NCI-H2196 treated with DMSO at 0.1 percent for 48 hours (cell line): ENCODE results near the gene HES6.
A peak's percentile ranks its signal among the peaks of the same experiment; 100 is the strongest.

Source experiments
- DNase-seq: peaks from one replicate; lab custom pipeline; 2025; ENCODE audit not compliant: unreplicated experiment; lab: John Stamatoyannopoulos, UW

Gene HES6

DNA sequence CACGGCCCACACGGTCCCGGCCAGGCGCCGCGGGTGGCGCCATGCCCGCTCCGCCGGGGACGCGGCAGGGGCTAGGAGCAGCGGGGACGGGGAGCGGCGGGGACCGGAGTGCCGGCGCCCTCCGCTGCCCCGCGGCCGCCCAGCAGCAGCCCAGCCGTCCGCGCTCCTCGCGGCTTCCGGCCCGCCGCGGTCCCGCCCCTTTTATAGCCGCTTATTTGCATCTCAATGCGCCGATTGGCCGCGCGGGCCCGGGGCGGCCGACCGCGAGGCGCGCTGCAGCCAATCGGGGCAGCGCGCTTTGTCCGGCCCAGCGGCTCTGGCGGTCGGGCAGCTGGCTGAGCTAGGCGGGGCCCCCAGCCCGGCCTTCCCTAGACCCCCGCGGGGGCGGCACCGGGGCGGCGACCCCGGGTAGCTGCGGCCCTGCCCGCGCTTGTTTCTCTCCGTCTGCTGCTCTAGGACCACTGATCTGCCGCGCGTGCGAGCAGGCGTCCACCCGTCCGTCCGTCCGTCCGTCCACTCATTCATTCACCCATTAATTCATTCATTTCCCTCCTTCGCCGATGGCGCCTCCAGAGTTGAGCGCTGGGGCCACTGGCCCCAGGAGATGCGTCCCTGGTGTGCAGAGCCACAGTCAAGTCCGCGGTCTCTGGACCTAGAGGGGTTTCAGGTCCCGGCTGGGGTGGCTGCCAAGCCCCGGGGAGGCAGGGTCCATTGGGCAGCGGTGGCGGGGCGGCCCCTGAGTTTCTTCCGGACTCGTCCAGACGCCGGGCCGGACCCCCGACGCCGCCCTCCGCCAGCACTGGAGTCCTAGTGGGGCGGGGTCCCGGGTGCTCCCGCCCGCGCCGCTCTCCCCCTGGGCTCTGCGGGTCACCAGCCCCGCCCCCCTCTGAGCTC, at the start of gene HES6:
Gene HES6, minus strand, starts transcription at position 176 of the 894 bp plus-strand sequence. Its CDS starts 133 bp downstream, at position 43.
- peak; percentile 92 for DNase-seq

- no peak for DNase-seq
These were observed 49.7 kb upstream of the HES6 start for GRCh38 chr2:238289574-238289973.

GRCh38 chr2:238288650-238289573, 49.1 kb upstream of the HES6 start:
- DNase-seq, result peak; percentile 94

GRCh38 chr2:238287737-238288649, 48.2 kb upstream of the HES6 start, which contains the start of gene PER2:
TSS of gene PER2 (minus strand) at chr2:238288610. CDS start at chr2:238277936, 10,674 bp downstream.
- DNase-seq, result no peak

- no peak for DNase-seq
These were observed 47.3 kb upstream of the HES6 start for GRCh38 chr2:238286987-238287736.

DNA sequence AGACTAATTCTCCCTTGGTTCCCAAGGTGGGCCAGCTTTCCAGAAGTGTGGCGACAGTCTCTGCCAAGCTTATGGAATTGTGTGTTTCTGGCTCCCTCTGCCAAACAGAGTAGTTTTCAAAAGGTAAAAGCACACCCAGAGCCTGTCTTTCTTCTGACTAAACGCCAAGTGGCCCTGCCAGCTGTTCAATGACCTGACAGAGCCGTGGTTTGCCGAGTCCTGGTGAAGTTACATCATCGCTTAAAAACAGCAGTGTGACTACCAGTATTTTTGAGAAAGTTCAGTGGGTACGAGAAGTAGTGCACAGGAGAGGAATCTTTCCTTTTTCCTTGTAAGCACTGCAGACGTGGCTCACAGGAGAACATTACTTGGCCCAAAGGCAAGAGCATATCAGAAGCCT, 46.7 kb upstream of the HES6 start:
- DNase-seq, result peak; percentile 53

DNA sequence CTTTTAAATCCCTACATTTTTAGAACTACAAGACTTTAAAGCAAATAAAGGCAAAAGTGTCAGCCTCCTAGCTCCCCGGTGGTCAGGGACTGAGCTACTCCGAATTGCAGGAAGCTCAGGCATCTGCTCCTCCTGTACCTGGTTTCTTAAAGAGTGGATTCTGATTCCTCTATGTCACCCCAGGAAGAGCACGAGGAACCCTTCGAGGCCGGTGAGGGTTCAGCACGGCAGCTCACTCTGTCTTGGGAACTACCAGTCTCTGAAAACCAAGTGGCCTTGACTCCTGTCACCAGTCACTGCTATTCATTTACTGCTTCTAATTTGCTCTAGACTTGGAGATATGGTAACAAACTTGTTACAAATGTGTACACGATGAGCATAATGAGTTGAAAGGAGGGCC, 46.3 kb upstream of the HES6 start:
- DNase-seq, result no peak

- DNase-seq, result peak; percentile 80
These were observed 45.8 kb upstream of the HES6 start for GRCh38 chr2:238285653-238286082.

DNA sequence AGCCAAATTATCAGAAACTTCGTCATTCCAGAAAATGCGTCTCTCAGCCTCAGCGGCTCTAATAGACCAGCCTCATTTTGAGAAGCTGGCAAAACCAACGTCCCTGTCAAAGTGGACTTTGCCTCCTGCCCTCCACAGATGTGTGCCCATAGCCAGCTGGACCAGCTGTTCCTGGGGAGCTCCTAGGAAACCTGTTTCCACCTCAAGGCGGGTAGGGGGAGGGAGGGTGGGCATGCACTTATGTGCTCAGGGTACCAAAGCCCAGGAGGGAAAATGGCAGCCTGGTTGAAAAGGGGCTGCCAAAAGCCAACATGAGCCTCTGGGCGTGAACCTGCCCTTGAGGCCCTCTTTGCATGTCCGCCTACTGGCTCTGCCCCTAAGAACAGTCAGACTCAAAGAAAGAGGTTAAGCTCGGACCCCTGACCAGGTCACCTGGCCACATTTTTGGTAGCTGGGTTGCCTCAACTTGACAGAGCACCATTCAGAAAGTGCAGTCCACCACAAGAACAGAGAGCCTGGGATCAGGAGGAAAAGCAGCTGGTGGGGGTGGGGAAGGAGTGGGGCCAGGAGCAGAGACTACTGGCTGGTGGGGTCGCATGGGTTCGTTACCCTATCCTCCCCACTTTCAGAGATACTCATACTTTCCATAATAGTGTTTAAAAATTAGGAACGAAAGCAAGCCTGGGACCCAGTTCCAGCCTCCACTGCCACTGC, 45.1 kb upstream of the HES6 start:
- DNase-seq, result no peak

- no peak for DNase-seq
These were observed 43.3 kb upstream of the HES6 start for GRCh38 chr2:238282861-238283738.

- DNase-seq, result no peak
These were observed 42.1 kb upstream of the HES6 start for GRCh38 chr2:238281826-238282480.

GRCh38 chr2:238280083-238280825, 40.4 kb upstream of the HES6 start:
- no peak for DNase-seq

GRCh38 chr2:238279324-238279682, 39.5 kb upstream of the HES6 start:
- DNase-seq, result no peak

- no peak for DNase-seq
These were observed 38.9 kb upstream of the HES6 start for GRCh38 chr2:238278626-238279323.

DNA sequence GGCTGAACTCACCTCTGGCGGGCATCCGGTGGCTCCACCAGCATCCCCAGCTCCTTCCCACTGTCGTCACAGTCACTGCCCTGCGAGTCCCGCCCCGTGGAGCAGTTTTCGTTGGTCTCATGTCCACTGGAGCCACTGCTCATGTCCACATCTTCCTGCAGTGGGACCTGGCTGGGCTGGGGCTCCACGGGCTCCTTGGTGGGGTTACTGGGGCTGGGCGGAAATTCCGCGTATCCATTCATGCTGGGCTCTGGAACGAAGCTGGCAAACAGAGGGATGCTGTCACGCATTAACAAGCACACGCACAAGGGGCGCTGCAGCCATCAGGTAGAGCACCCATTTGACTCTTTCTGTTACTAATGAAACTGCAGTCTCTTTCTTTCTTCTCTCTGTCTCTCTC, 37.9 kb upstream of the HES6 start:
- no peak for DNase-seq

- no peak for DNase-seq
These were observed 34.5 kb upstream of the HES6 start for GRCh38 chr2:238274152-238274865.
